K562 (cell line): Measurements from ENCODE around the gene BHLHE23.

ENCODE experiments used
- CEBPB ChIP-seq: fragments of 450-650 bp; IDR thresholded peaks from 2 replicates; pipeline ENCODE4 v1.6.1; 2016; ENCODE audit warnings: missing genetic modification characterization, missing compliant biosample characterization
- CTCF ChIP-seq, 3 experiments: IDR thresholded peaks in 2 of 3; conservative IDR thresholded peaks in 1 of 3; 2 replicates each; pipeline ENCODE4 v1.5.1; 2011 to 2012; ENCODE audit warnings: low read length in 3 of 3, mild to moderate bottlenecking in 3 of 3, control low read depth in 2 of 3, improper control_type of control experiment in 1 of 3, inconsistent platforms in 1 of 3, low read depth in 1 of 3, mixed read lengths in 1 of 3, moderate library complexity in 1 of 3; ENCODE audit not compliant: insufficient read depth in 2 of 3
- DNMT1 ChIP-seq: fragments of 450-650 bp; IDR thresholded peaks from 2 replicates; pipeline ENCODE4 v1.6.1; 2016; ENCODE audit warnings: antibody characterized with exemption, mild to moderate bottlenecking
- E4F1 ChIP-seq: fragments of 250-450 bp; sonication (Bioruptor Pico); IDR thresholded peaks from 2 replicates; pipeline ENCODE4 v1.5.0; 2021; ENCODE audit warnings: mild to moderate bottlenecking, borderline replicate concordance
- ETS1 ChIP-seq: conservative IDR thresholded peaks from 2 replicates; pipeline ENCODE4 v1.6.1; 2011; ENCODE audit warnings: low read depth, mild to moderate bottlenecking, low read length; ENCODE audit not compliant: control insufficient read depth
- EZH2 ChIP-seq: IDR thresholded peaks from 2 replicates; pipeline ENCODE4 v1.6.1; 2012; ENCODE audit warnings: low read depth, mild to moderate bottlenecking, inconsistent platforms, low read length, borderline replicate concordance
- KAT7 ChIP-seq: sonication (generic); formaldehyde crosslinking; IDR thresholded peaks from 2 replicates; pipeline ENCODE4 v1.8.0; 2022; ENCODE audit warnings: missing genetic modification reagents, mild to moderate bottlenecking, borderline replicate concordance
- LARP7 ChIP-seq: fragments of 450-650 bp; IDR thresholded peaks from 2 replicates; pipeline ENCODE4 v1.6.1; 2016
- PHTF2 ChIP-seq: fragments of 250-450 bp; sonication (Bioruptor Pico); IDR thresholded peaks from 2 replicates; pipeline ENCODE4 v1.5.0; 2021; ENCODE audit warnings: mild to moderate bottlenecking
- POLR2A ChIP-seq: fragments of 450-650 bp; conservative IDR thresholded peaks from 2 replicates; pipeline ENCODE4 v1.6.1; 2016
- RFX5 ChIP-seq: IDR thresholded peaks from 2 replicates; pipeline ENCODE4 v1.6.1; 2011; ENCODE audit warnings: low read depth, mild to moderate bottlenecking, improper control_type of control experiment, low read length

GRCh38 chr20:63007360-63007645 is 539 bp upstream of the BHLHE23 start:
- no peak for TF ChIP-seq DNMT1
- TF ChIP-seq ETS1 = no peak
- TF ChIP-seq CTCF (IDR thresholded peaks at IDR 0.05 in 2 of 3, conservative IDR thresholded peaks at IDR 0.05 in 1 of 3; ENCODE audit: insufficient read depth in 2 of 3, low read depth in 1 of 3, low read length in 3 of 3) = no peak
- TF ChIP-seq E4F1 (CRISPR knock-in tag) = no peak
- no peak for TF ChIP-seq EZH2
- TF ChIP-seq PHTF2 = no peak
- no peak for TF ChIP-seq CEBPB
- TF ChIP-seq KAT7 (CRISPR knock-in tag) = no peak
- TF ChIP-seq RFX5 = no peak
- no peak for TF ChIP-seq LARP7
- TF ChIP-seq POLR2A = no peak
